Thoracic aorta (tissue), 2 donors: Measurements from ENCODE around the gene RPL37A. TPM values are rescaled to one million over a fixed set of nuclear protein-coding genes. Genes with fewer than 3 reads are reported as not detected.

Source experiments
- ATAC-seq: fragments of 150-250 bp; one replicate; pipeline ENCODE4 v1.8.0; 2017; ENCODE audit warnings: low read depth; ENCODE audit not compliant: insufficient number of reproducible peaks, low FRiP score
- DNase-seq: peaks from one replicate; pipeline ENCODE4 v3.0.0-alpha.2; 2020; ENCODE audit warnings: low spot score
- H3K27ac ChIP-seq, 2 donors: fragments of 200-600 bp; sonication (generic); 1 replicate in 1 of 2; 2 replicates in 1 of 2; pipeline ENCODE4 v1.5.1; 2016; ENCODE audit warnings: mild to moderate bottlenecking in 2 of 2, moderate library complexity in 2 of 2
- H3K27me3 ChIP-seq: fragments of 200-600 bp; sonication (generic); replicated peaks from 2 replicates; pipeline ENCODE4 v1.6.0; 2016; ENCODE audit warnings: mild to moderate bottlenecking; ENCODE audit not compliant: insufficient read depth
- H3K36me3 ChIP-seq: fragments of 200-600 bp; sonication (generic); one replicate; pipeline ENCODE4 v1.5.1; 2016
- H3K4me1 ChIP-seq, 2 donors: fragments of 200-600 bp; sonication (generic); 1 replicate in 1 of 2; 2 replicates in 1 of 2; pipeline versions ENCODE4 v1.5.1 to v1.6.0; 2016; ENCODE audit warnings: low read depth in 2 of 2, mild to moderate bottlenecking in 1 of 2; ENCODE audit not compliant: control insufficient read depth in 1 of 2
- H3K4me3 ChIP-seq: fragments of 200-600 bp; sonication (generic); 2 replicates; pipeline ENCODE4 v1.5.1; 2016; ENCODE audit warnings: mild to moderate bottlenecking
- H3K9me3 ChIP-seq: fragments of 200-600 bp; sonication (generic); 2 replicates; pipeline ENCODE4 v1.5.1; 2016
- CTCF ChIP-seq: fragments of 200-600 bp; sonication (generic); IDR thresholded peaks from one replicate; pipeline ENCODE4 v1.5.1; 2019; ENCODE audit warnings: antibody characterized with exemption
- total RNA-seq, 2 donors: library from RNA; depleted of rRNA; stranded (reverse); fragments of >200 nt; gene quantifications; one replicate each; pipeline versions ENCODE4 v1.1.0 to v1.2.3, GENCODE V29; 2016

RPL37A gene
- total RNA-seq, 2 donors from 2014 or later = 422 to 464 TPM

GRCh38 chr2:216541505-216541904 lies 42.9 kb downstream of the RPL37A start:
- DNase-seq (no peak), ATAC-seq (no peak)
- Histone ChIP-seq H3K4me1 (peaks cover 21 to 49% of the 10 kb centered on the region in 2 donors), H3K36me3 (no peaks in the 10 kb centered on the region), H3K27me3 (no peaks in the 10 kb centered on the region), H3K9me3 (no peaks in the 10 kb centered on the region), H3K27ac (peak overlapping the region; percentile 74 to 93), H3K4me3 (no peak overlapping the region)
- TF ChIP-seq CTCF = no peak

GRCh38 chr2:216545359-216545758 lies 46.7 kb downstream of the RPL37A start:
- ATAC-seq (no peak), DNase-seq (no peak)
- no peaks in the 10 kb centered on the region for H3K9me3 ChIP-seq
- peak overlapping the region; percentile 77 to 83 for H3K27ac ChIP-seq
- no peaks in the 10 kb centered on the region for H3K36me3 ChIP-seq
- H3K4me1 ChIP-seq = peaks cover 41 to 61% of the 10 kb centered on the region in 2 donors
- no peak overlapping the region for H3K4me3 ChIP-seq
- no peaks in the 10 kb centered on the region for H3K27me3 ChIP-seq
- no peak for TF ChIP-seq CTCF

GRCh38 chr2:216546241-216546640 lies 47.6 kb downstream of the RPL37A start:
- peak overlapping the region; percentile 77 to 83 for H3K27ac ChIP-seq
- DNase-seq (no peak), ATAC-seq (no peak)
- H3K36me3 ChIP-seq = no peaks in the 10 kb centered on the region
- no peaks in the 10 kb centered on the region for H3K27me3 ChIP-seq
- peaks cover 33 to 59% of the 10 kb centered on the region in 2 donors for H3K4me1 ChIP-seq
- no peak for TF ChIP-seq CTCF
- no peaks in the 10 kb centered on the region for H3K9me3 ChIP-seq
- no peak overlapping the region for H3K4me3 ChIP-seq

- Histone ChIP-seq H3K4me3 (no peak overlapping the region), H3K9me3 (no peaks in the 10 kb centered on the region), H3K27ac (peak overlapping the region; percentile 77 to 83), H3K27me3 (no peaks in the 10 kb centered on the region), H3K4me1 (peaks cover 38 to 62% of the 10 kb centered on the region in 2 donors), H3K36me3 (no peaks in the 10 kb centered on the region)
- peak; percentile 57 for ATAC-seq
- no peak for TF ChIP-seq CTCF
- peak; percentile 13 for DNase-seq
These were observed 48.2 kb downstream of the RPL37A start for GRCh38 chr2:216546641-216547403.

- ATAC-seq (no peak), DNase-seq (peak; percentile 54)
- no peaks in the 10 kb centered on the region for H3K27me3 ChIP-seq
- H3K4me1 ChIP-seq = peaks cover 42 to 83% of the 10 kb centered on the region in 2 donors
- H3K27ac ChIP-seq = peak overlapping the region; percentile 77 to 90
- no peaks in the 10 kb centered on the region for H3K36me3 ChIP-seq
- no peak for TF ChIP-seq CTCF
- H3K9me3 ChIP-seq = no peaks in the 10 kb centered on the region
- no peak overlapping the region for H3K4me3 ChIP-seq
These were observed 50.3 kb downstream of the RPL37A start for GRCh38 chr2:216548901-216549331.
